Neural cell (in vitro differentiated cells): ENCODE results near the gene SPIN1. TPM values are rescaled to one million over a fixed set of nuclear protein-coding genes. Genes with fewer than 3 reads are reported as not detected.

Experiments
- H2AFZ ChIP-seq: fragments of 200-600, 300-800 bp; sonication (generic), shearing (Covaris generic); 2 replicates; pipeline ENCODE4 v1.6.0; 2014; ENCODE audit warnings: low read depth, mild to moderate bottlenecking, antibody characterized with exemption, low read length, moderate library complexity
- H3F3A ChIP-seq: fragments of 200-600 bp; shearing (Covaris generic); 2 replicates; pipeline ENCODE4 v1.6.1; 2016; ENCODE audit warnings: mild to moderate bottlenecking, moderate library complexity, mixed read lengths, antibody characterized with exemption, low read length; ENCODE audit not compliant: insufficient read depth, poor library complexity, severe bottlenecking
- H3K27ac ChIP-seq: fragments of 200-600, 300-800 bp; sonication (generic), shearing (Covaris generic); 2 replicates; pipeline ENCODE4 v1.5.1; 2014; ENCODE audit warnings: mild to moderate bottlenecking, low read length, moderate library complexity
- H3K27me3 ChIP-seq: fragments of 300-800, 200-600 bp; sonication (generic), shearing (Covaris generic); 2 replicates; pipeline ENCODE4 v1.6.0; 2014; ENCODE audit warnings: mild to moderate bottlenecking, low read depth, low read length, moderate library complexity; ENCODE audit not compliant: insufficient read depth
- H3K36me3 ChIP-seq: fragments of 300-800, 200-600 bp; sonication (generic), shearing (Covaris generic); 2 replicates; pipeline ENCODE4 v1.5.1; 2014; ENCODE audit warnings: mild to moderate bottlenecking, antibody characterized with exemption, low read length, moderate library complexity; ENCODE audit not compliant: insufficient read depth
- H3K4me2 ChIP-seq: fragments of 300-800, 200-600 bp; sonication (generic), shearing (Covaris generic); 2 replicates; pipeline ENCODE4 v1.6.0; 2014; ENCODE audit warnings: mild to moderate bottlenecking, low read length
- H3K4me3 ChIP-seq: fragments of 300-800, 200-600 bp; sonication (generic), shearing (Covaris generic); 2 replicates; pipeline ENCODE4 v1.5.1; 2014; ENCODE audit warnings: mild to moderate bottlenecking, low read length, moderate library complexity
- H3K79me2 ChIP-seq: fragments of 200-600 bp; shearing (Covaris generic); replicated peaks from 2 replicates; pipeline ENCODE4 v1.6.0; 2014; ENCODE audit warnings: mild to moderate bottlenecking, low read length, moderate library complexity; ENCODE audit not compliant: insufficient read depth
- H3K9ac ChIP-seq: fragments of 300-800, 200-600 bp; sonication (generic), shearing (Covaris generic); 2 replicates; pipeline ENCODE4 v1.6.1; 2016; ENCODE audit warnings: mild to moderate bottlenecking, low read length, mixed read lengths
- H3K9me2 ChIP-seq: fragments of 200-600 bp; shearing (Covaris generic); 2 replicates; pipeline ENCODE4 v1.6.1; 2016; ENCODE audit warnings: mild to moderate bottlenecking, low read length, mixed read lengths; ENCODE audit not compliant: insufficient read depth
- H3K9me3 ChIP-seq: fragments of 200-600, 300-800 bp; sonication (generic), shearing (Covaris generic); 2 replicates; pipeline ENCODE4 v1.6.1; 2016; ENCODE audit warnings: mild to moderate bottlenecking, mixed run types, low read length, moderate library complexity, mixed read lengths
- H4K20me1 ChIP-seq: fragments of 200-600 bp; shearing (Covaris generic); 2 replicates; pipeline ENCODE4 v1.6.1; 2016; ENCODE audit warnings: mild to moderate bottlenecking, mixed run types; ENCODE audit not compliant: insufficient read depth
- CTCF ChIP-seq: fragments of 450-650 bp; IDR thresholded peaks from 2 replicates; pipeline ENCODE4 v1.5.1; 2014; ENCODE audit warnings: antibody characterized with exemption, mild to moderate bottlenecking, moderate library complexity; ENCODE audit not compliant: poor library complexity, severe bottlenecking
- EP300 ChIP-seq: fragments of 450-650 bp; conservative IDR thresholded peaks from 2 replicates; pipeline ENCODE4 v1.6.1; 2014; ENCODE audit warnings: antibody characterized with exemption, mild to moderate bottlenecking, moderate library complexity; ENCODE audit not compliant: poor library complexity, severe bottlenecking
- EZH2 ChIP-seq: fragments of 200-600, 300-800 bp; shearing (Covaris generic), sonication (generic); IDR thresholded peaks from 2 replicates; pipeline ENCODE4 v1.6.1; 2014; ENCODE audit warnings: antibody characterized with exemption, low read length, borderline replicate concordance, mild to moderate bottlenecking; ENCODE audit not compliant: insufficient read depth, poor library complexity, severe bottlenecking
- MXI1 ChIP-seq: fragments of 450-650 bp; conservative IDR thresholded peaks from 2 replicates; pipeline ENCODE4 v1.6.1; 2014; ENCODE audit warnings: antibody characterized with exemption, mild to moderate bottlenecking; ENCODE audit not compliant: poor library complexity, severe bottlenecking
- POLR2AphosphoS5 ChIP-seq: IDR thresholded peaks from 2 replicates; pipeline ENCODE4 v1.6.1; 2012
- RAD21 ChIP-seq: fragments of 450-650 bp; conservative IDR thresholded peaks from 2 replicates; pipeline ENCODE4 v1.6.1; 2014; ENCODE audit warnings: antibody characterized with exemption, mild to moderate bottlenecking, moderate library complexity
- REST ChIP-seq: IDR thresholded peaks from 2 replicates; pipeline ENCODE4 v1.6.1; 2012; ENCODE audit warnings: borderline replicate concordance
- SMC3 ChIP-seq: fragments of 450-650 bp; conservative IDR thresholded peaks from 2 replicates; pipeline ENCODE4 v1.6.1; 2014; ENCODE audit warnings: antibody characterized with exemption, mild to moderate bottlenecking, moderate library complexity; ENCODE audit not compliant: poor library complexity
- TAF1 ChIP-seq: IDR thresholded peaks from 2 replicates; pipeline ENCODE4 v1.6.1; 2012; ENCODE audit warnings: low read depth
- polyA plus RNA-seq: library from polyadenylated mRNA; depleted of rRNA; stranded (reverse); fragments of >200 nt; gene quantifications from 2 replicates; pipeline ENCODE4 v1.2.3, GENCODE V29; 2014

Gene SPIN1
- polyA plus RNA-seq, 1 donor from 2014 or later = 282 TPM

GRCh38 chr9:88488166-88488565 lies 99.9 kb downstream of the SPIN1 start:
- no peak overlapping the region for H2AFZ ChIP-seq

GRCh38 chr9:88494983-88495721 lies 106.9 kb downstream of the SPIN1 start:
- no peaks in the 10 kb centered on the region for H3K36me3 ChIP-seq
- TF ChIP-seq CTCF (no peak), RAD21 (no peak), SMC3 (no peak), POLR2AphosphoS5 (no peak), REST (no peak)

More at GRCh38 chr9:88488166-88488565, 99.9 kb downstream of the SPIN1 start:
- TF ChIP-seq EZH2 (no peak), MXI1 (no peak), REST (no peak), POLR2AphosphoS5 (no peak), RAD21 (no peak), SMC3 (no peak), TAF1 (no peak), EP300 (no peak), CTCF (no peak)
- Histone ChIP-seq H3F3A (no peaks in the 10 kb centered on the region), H3K36me3 (no peaks in the 10 kb centered on the region), H3K79me2 (no peaks in the 10 kb centered on the region), H3K4me2 (no peak overlapping the region), H3K9ac (no peak overlapping the region), H4K20me1 (no peaks in the 10 kb centered on the region), H3K4me3 (no peak overlapping the region), H3K27me3 (no peaks in the 10 kb centered on the region), H3K9me3 (no peaks in the 10 kb centered on the region), H3K9me2 (no peaks in the 10 kb centered on the region), H3K27ac (no peak overlapping the region)

More at GRCh38 chr9:88494983-88495721, 106.9 kb downstream of the SPIN1 start:
- Histone ChIP-seq H3K27ac (no peak overlapping the region), H3K27me3 (no peaks in the 10 kb centered on the region), H3K79me2 (no peaks in the 10 kb centered on the region), H3K4me2 (no peak overlapping the region), H3K9me2 (no peaks in the 10 kb centered on the region), H4K20me1 (no peaks in the 10 kb centered on the region), H3K9me3 (no peaks in the 10 kb centered on the region), H3K4me3 (no peak overlapping the region), H3K9ac (no peak overlapping the region), H3F3A (no peaks in the 10 kb centered on the region), H2AFZ (no peak overlapping the region)
